K562 (cell line): Measurements from ENCODE around the gene TAL1. TPM values are rescaled to one million over a fixed set of nuclear protein-coding genes. Genes with fewer than 3 reads are reported as not detected.

Experiments used
- CHD2 ChIP-seq: IDR thresholded peaks from 2 replicates; pipeline ENCODE4 v1.6.1; 2011; ENCODE audit warnings: low read depth, low read length
- CLOCK ChIP-seq: fragments of 250-450 bp; sonication (Bioruptor Pico); IDR thresholded peaks from 2 replicates; pipeline ENCODE4 v1.4.0; 2020; ENCODE audit warnings: mild to moderate bottlenecking, moderate library complexity, borderline replicate concordance
- ELF2 ChIP-seq: fragments of 250-450 bp; sonication (Bioruptor Pico); IDR thresholded peaks from 2 replicates; pipeline ENCODE4 v1.5.0; 2021; ENCODE audit warnings: mild to moderate bottlenecking
- ETV5 ChIP-seq: sonication (generic); formaldehyde crosslinking; IDR thresholded peaks from 2 replicates; pipeline ENCODE4 v1.4.0; 2020; ENCODE audit warnings: low read depth, mild to moderate bottlenecking, missing genetic modification reagents
- EWSR1 ChIP-seq: fragments of 450-650 bp; IDR thresholded peaks from 2 replicates; pipeline ENCODE4 v1.6.1; 2018; ENCODE audit warnings: borderline replicate concordance, mild to moderate bottlenecking, low read depth, moderate library complexity; ENCODE audit not compliant: partially characterized antibody
- FOS ChIP-seq: IDR thresholded peaks from 3 replicates; pipeline ENCODE4 v1.6.1; 2011; ENCODE audit not compliant: insufficient read length; ENCODE audit errors: extremely low read depth
- MBD1 ChIP-seq: fragments of 250-450 bp; sonication (Bioruptor Pico); IDR thresholded peaks from 2 replicates; pipeline ENCODE4 v1.8.0; 2022; ENCODE audit warnings: inconsistent platforms
- MCM7 ChIP-seq, 2 experiments: fragments of 450-650 bp; IDR thresholded peaks; 2 replicates each; pipeline ENCODE4 v1.6.1; 2016 to 2018
- PPARD ChIP-seq: fragments of 250-450 bp; sonication (Bioruptor Pico); IDR thresholded peaks from 2 replicates; pipeline ENCODE4 v1.8.0; 2022; ENCODE audit warnings: inconsistent platforms, mild to moderate bottlenecking, moderate library complexity
- U2AF1 ChIP-seq: fragments of 200-400 bp; formaldehyde crosslinking; optimal IDR thresholded peaks from 2 replicates; pipeline ENCODE3; 2017; ENCODE audit warnings: mild to moderate bottlenecking, low read depth, low read length, moderate library complexity
- XRCC4 ChIP-seq: IDR thresholded peaks from one replicate; pipeline ENCODE4 v1.6.1; 2011; ENCODE audit not compliant: insufficient read depth, insufficient read length; ENCODE audit errors: extremely low read depth
- ZNF197 ChIP-seq: fragments of 200-800 bp; sonication (Bioruptor generic); IDR thresholded peaks from 2 replicates; pipeline ENCODE4 v1.6.1; 2016; ENCODE audit warnings: low read depth, missing genetic modification characterization, missing compliant biosample characterization
- ZSCAN29 ChIP-seq: fragments of 450-650 bp; IDR thresholded peaks from 2 replicates; pipeline ENCODE4 v1.6.1; 2017
- polyA plus RNA-seq, 8 experiments: library from polyadenylated mRNA; depleted of rRNA in 4 of 8; stranded (reverse) in 5 of 8; unstranded in 3 of 8; fragments of >200 nt; fragmentation: Nextera tagmentation in 2 of 8; fragmentation: Illumina TruSeq in 1 of 8; extraction: Ambion mirVana in 2 of 8; extraction: Trizol in 1 of 8; gene quantifications; 2 replicates each; pipeline versions ENCODE4 v1.2.1 to v1.2.3, GENCODE V29; 2011 to 2014; ENCODE audit warnings: inconsistent platforms in 1 of 8, missing spikeins in 1 of 8
- total RNA-seq, 7 experiments: library from RNA; depleted of rRNA in 6 of 7; stranded (reverse); fragments of >200 nt in 6 of 7; fragmentation: Illumina TruSeq in 2 of 7; extraction: Trizol in 2 of 7; gene quantifications; 2 replicates each; pipeline versions ENCODE4 v1.2.1 to v1.2.3, GENCODE V29; 2011 to 2021; ENCODE audit warnings: low replicate concordance in 1 of 7
- TF ChIP-seq, protein P1 (sequence below), 2 experiments: fragments of 450-650 bp; IDR thresholded peaks; 2 replicates each; pipeline ENCODE4 v1.6.1; 2016; ENCODE audit warnings: mild to moderate bottlenecking in 2 of 2, borderline replicate concordance in 1 of 2, low read depth in 1 of 2, moderate library complexity in 1 of 2

The TAL1 gene
- total and polyA plus RNA-seq, 9 of the 15 experiments (the other 6 are each of a cell fraction or from before 2014, with no cell fraction given): 18.5 to 106 (median 59.7) TPM

GRCh38 chr1:47180603-47181094 lies 51.4 kb downstream of the TAL1 start (continued):
- TF ChIP-seq MCM7 (IDR thresholded peaks at IDR 0.05) (no peak), FOS (no peak), CLOCK (CRISPR knock-in tag) (no peak), MBD1 (CRISPR knock-in tag) (no peak), ZNF197 (CRISPR knock-in tag) (no peak), U2AF1 (no peak), PPARD (CRISPR knock-in tag) (no peak), EWSR1 (no peak), CHD2 (no peak), ZSCAN29 (no peak; the same call in 1 of the 2 replicates), ELF2 (CRISPR knock-in tag) (no peak), ETV5 (CRISPR knock-in tag) (no peak), XRCC4 (no peak)
- TF ChIP-seq, protein P1, sequence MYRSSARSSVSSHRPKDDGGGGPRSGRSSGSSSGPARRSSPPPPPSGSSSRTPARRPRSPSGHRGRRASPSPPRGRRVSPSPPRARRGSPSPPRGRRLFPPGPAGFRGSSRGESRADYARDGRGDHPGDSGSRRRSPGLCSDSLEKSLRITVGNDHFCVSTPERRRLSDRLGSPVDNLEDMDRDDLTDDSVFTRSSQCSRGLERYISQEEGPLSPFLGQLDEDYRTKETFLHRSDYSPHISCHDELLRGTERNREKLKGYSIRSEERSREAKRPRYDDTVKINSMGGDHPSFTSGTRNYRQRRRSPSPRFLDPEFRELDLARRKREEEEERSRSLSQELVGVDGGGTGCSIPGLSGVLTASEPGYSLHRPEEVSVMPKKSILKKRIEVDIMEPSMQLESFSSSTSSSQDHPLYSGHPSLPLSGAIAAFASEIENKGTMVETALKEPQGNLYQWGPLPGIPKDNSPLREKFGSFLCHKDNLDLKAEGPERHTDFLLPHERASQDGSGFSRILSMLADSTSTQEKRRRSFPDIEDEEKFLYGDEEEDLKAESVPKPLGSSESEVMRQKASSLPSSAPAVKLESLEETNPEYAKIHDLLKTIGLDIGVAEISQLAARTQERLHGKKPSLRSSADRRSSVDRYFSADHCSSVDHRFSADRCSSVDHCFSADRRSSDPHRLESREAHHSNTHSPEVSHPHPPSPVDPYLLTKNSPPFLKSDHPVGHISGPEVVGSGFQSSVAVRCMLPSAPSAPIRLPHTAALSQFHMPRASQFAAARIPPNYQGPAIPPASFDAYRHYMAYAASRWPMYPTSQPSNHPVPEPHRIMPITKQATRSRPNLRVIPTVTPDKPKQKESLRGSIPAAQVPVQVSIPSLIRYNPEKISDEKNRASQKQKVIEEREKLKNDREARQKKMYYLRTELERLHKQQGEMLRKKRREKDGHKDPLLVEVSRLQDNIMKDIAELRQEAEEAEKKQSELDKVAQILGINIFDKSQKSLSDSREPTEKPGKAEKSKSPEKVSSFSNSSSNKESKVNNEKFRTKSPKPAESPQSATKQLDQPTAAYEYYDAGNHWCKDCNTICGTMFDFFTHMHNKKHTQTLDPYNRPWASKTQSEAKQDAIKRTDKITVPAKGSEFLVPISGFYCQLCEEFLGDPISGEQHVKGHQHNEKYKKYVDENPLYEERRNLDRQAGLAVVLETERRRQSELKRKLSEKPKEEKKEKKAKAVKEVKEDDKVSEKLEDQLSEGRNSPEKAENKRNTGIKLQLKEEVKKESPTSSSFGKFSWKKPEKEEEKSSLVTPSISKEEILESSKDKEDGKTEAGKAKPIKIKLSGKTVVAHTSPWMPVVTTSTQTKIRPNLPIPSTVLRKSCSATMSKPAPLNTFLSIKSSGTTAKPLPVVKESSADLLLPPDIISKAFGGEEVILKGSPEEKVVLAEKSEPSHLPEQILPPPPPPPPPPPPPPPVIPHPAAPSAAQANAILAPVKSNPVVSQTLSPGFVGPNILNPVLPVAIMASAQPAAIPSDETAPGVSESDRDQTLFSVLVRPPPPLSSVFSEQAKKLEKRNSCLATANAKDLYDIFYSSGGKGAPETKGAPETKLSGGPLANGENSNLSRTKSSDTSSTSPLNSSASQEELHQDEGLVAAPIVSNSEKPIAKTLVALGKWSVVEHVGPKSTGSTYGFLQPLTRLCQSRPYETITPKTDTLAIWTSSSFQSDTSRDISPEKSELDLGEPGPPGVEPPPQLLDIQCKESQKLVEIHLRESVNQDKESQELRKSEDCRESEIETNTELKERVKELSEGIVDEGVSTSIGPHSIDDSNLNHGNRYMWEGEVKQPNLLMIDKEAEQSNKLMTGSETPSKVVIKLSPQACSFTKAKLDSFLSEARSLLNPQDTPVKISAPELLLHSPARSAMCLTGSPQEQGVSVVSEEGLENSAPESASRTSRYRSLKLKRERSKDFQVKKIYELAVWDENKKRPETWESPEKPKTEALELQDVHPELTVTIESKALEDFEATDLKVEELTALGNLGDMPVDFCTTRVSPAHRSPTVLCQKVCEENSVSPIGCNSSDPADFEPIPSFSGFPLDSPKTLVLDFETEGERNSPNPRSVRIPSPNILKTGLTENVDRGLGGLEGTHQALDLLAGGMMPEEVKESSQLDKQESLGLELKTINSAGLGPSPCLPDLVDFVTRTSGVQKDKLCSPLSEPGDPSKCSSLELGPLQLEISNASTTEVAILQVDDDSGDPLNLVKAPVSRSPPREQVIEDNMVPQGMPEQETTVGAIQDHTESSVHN (IDR thresholded peaks at IDR 0.05; ENCODE audit: borderline replicate concordance in 1 of 2, low read depth in 1 of 2): no peak
